Measurements from ENCODE around the gene USP3. TPM values are rescaled to one million over a fixed set of nuclear protein-coding genes. Genes with fewer than 3 reads are reported as not detected.
A peak's percentile ranks its signal among the peaks of the same experiment; 100 is the strongest.
"Not testable (repeated sequence)": the region's sequence is repeated elsewhere in the genome, so short reads cannot be mapped to it uniquely, and the experiment has no call there.

The USP3 gene
- total and polyA plus RNA-seq, 4 donors, result 8.5 to 25.4 (median 14.8) TPM

DNA sequence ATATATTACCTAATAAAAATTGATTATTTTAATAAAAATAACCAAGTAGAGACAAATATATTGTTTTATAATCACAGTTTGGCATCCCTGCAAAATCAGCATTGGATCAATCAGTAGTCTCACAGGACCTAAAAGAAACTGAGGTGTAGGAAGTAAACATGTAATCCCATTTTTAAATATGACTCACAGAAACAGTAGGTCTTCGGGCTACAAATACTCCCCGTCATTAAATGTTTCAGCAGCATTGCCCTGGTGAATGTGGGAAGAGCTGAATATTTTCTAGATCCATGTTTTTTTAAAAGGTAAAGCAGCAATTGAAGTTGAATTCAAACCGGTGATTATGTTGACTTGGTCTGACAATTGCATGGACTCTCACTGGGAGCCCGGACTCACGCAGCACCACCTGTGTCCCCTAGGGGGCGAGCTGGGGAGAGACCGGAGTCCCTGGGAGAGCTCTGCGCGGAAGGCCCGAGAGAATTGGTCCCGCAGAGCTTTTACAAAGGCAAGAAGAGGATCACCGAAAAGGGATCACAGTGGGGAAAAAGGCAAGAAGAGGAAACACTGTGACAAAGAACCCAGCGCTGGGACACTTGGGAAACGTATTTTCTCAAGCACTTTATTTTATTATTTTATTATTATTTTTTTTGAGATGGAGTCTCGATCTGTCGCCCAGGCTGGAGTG, 17.2 kb upstream of the USP3 start:
- H3K4me3 ChIP-seq (ENCODE audit: low read depth in 1 of 3, low read length in 3 of 3), result no peak overlapping the region
- TF ChIP-seq NR2F2 (IDR thresholded peaks at IDR 0.05) (no peak), SP1 (IDR thresholded peaks at IDR 0.05) (peak; percentile 37), GABPA (IDR thresholded peaks at IDR 0.05 in 1 of 2, conservative IDR thresholded peaks at IDR 0.05 in 1 of 2) (no peak), YY1 (IDR thresholded peaks at IDR 0.05) (peak; percentile 33), HNF4G (IDR thresholded peaks at IDR 0.05) (no peak), RXRA (IDR thresholded peaks at IDR 0.05) (peak in 1 of 2 donors; percentile 44), FOXA1 (IDR thresholded peaks at IDR 0.05) (no peak), FOXA2 (IDR thresholded peaks at IDR 0.05) (no peak), TAF1 (conservative IDR thresholded peaks at IDR 0.05) (no peak), HNF4A (conservative IDR thresholded peaks at IDR 0.05) (peak; percentile 21 to 30), JUND (IDR thresholded peaks at IDR 0.05) (no peak), EGR1 (IDR thresholded peaks at IDR 0.05; ENCODE audit: low read depth in 2 of 2) (no peak), RAD21 (IDR thresholded peaks at IDR 0.05) (peak; percentile 93 to 96)
- TF ChIP-seq, protein P1, sequence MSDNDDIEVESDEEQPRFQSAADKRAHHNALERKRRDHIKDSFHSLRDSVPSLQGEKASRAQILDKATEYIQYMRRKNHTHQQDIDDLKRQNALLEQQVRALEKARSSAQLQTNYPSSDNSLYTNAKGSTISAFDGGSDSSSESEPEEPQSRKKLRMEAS (IDR thresholded peaks at IDR 0.05), result no peak
- TF ChIP-seq, protein P2, sequence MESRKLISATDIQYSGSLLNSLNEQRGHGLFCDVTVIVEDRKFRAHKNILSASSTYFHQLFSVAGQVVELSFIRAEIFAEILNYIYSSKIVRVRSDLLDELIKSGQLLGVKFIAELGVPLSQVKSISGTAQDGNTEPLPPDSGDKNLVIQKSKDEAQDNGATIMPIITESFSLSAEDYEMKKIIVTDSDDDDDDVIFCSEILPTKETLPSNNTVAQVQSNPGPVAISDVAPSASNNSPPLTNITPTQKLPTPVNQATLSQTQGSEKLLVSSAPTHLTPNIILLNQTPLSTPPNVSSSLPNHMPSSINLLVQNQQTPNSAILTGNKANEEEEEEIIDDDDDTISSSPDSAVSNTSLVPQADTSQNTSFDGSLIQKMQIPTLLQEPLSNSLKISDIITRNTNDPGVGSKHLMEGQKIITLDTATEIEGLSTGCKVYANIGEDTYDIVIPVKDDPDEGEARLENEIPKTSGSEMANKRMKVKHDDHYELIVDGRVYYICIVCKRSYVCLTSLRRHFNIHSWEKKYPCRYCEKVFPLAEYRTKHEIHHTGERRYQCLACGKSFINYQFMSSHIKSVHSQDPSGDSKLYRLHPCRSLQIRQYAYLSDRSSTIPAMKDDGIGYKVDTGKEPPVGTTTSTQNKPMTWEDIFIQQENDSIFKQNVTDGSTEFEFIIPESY (IDR thresholded peaks at IDR 0.05), result no peak
- TF ChIP-seq, protein P3, sequence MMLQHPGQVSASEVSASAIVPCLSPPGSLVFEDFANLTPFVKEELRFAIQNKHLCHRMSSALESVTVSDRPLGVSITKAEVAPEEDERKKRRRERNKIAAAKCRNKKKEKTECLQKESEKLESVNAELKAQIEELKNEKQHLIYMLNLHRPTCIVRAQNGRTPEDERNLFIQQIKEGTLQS (IDR thresholded peaks at IDR 0.05), result peak; percentile 18
- TF ChIP-seq, protein P4, sequence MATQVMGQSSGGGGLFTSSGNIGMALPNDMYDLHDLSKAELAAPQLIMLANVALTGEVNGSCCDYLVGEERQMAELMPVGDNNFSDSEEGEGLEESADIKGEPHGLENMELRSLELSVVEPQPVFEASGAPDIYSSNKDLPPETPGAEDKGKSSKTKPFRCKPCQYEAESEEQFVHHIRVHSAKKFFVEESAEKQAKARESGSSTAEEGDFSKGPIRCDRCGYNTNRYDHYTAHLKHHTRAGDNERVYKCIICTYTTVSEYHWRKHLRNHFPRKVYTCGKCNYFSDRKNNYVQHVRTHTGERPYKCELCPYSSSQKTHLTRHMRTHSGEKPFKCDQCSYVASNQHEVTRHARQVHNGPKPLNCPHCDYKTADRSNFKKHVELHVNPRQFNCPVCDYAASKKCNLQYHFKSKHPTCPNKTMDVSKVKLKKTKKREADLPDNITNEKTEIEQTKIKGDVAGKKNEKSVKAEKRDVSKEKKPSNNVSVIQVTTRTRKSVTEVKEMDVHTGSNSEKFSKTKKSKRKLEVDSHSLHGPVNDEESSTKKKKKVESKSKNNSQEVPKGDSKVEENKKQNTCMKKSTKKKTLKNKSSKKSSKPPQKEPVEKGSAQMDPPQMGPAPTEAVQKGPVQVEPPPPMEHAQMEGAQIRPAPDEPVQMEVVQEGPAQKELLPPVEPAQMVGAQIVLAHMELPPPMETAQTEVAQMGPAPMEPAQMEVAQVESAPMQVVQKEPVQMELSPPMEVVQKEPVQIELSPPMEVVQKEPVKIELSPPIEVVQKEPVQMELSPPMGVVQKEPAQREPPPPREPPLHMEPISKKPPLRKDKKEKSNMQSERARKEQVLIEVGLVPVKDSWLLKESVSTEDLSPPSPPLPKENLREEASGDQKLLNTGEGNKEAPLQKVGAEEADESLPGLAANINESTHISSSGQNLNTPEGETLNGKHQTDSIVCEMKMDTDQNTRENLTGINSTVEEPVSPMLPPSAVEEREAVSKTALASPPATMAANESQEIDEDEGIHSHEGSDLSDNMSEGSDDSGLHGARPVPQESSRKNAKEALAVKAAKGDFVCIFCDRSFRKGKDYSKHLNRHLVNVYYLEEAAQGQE (IDR thresholded peaks at IDR 0.05), result no peak
- TF ChIP-seq, protein P5, sequence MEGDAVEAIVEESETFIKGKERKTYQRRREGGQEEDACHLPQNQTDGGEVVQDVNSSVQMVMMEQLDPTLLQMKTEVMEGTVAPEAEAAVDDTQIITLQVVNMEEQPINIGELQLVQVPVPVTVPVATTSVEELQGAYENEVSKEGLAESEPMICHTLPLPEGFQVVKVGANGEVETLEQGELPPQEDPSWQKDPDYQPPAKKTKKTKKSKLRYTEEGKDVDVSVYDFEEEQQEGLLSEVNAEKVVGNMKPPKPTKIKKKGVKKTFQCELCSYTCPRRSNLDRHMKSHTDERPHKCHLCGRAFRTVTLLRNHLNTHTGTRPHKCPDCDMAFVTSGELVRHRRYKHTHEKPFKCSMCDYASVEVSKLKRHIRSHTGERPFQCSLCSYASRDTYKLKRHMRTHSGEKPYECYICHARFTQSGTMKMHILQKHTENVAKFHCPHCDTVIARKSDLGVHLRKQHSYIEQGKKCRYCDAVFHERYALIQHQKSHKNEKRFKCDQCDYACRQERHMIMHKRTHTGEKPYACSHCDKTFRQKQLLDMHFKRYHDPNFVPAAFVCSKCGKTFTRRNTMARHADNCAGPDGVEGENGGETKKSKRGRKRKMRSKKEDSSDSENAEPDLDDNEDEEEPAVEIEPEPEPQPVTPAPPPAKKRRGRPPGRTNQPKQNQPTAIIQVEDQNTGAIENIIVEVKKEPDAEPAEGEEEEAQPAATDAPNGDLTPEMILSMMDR (IDR thresholded peaks at IDR 0.05; ENCODE audit: low read depth, low read length, missing input control), result peak; percentile 94
- H3K9me3 ChIP-seq (ENCODE audit: control insufficient read depth in 4 of 4, low read length in 3 of 4), result no peaks in the 10 kb centered on the region
- H3K27ac ChIP-seq (ENCODE audit: low read depth in 1 of 2, low read length in 2 of 2), result no peak overlapping the region
- H3K9ac ChIP-seq (ENCODE audit: low read depth in 1 of 2, low read length in 2 of 2), result peak overlapping the region in 1 of 2 donors; percentile 76
- no peaks in the 10 kb centered on the region for H3K36me3 ChIP-seq (ENCODE audit: control insufficient read depth in 4 of 4, insufficient read depth in 3 of 4, low read depth in 1 of 4, low read length in 3 of 4)
- DNase-seq (ENCODE audit: low spot score), result peak; percentile 90
- H3K27me3 ChIP-seq (ENCODE audit: control insufficient read depth in 4 of 4, insufficient read depth in 4 of 4, low read length in 3 of 4), result no peaks in the 10 kb centered on the region
- peaks cover 4 to 17% (median 6%) of the 10 kb centered on the region in 4 donors for H3K4me1 ChIP-seq (ENCODE audit: control insufficient read depth in 4 of 4, insufficient read depth in 4 of 4, low read length in 3 of 4)
- 21% methylated on average over 16 of the region's 16 CpGs for WGBS

DNA sequence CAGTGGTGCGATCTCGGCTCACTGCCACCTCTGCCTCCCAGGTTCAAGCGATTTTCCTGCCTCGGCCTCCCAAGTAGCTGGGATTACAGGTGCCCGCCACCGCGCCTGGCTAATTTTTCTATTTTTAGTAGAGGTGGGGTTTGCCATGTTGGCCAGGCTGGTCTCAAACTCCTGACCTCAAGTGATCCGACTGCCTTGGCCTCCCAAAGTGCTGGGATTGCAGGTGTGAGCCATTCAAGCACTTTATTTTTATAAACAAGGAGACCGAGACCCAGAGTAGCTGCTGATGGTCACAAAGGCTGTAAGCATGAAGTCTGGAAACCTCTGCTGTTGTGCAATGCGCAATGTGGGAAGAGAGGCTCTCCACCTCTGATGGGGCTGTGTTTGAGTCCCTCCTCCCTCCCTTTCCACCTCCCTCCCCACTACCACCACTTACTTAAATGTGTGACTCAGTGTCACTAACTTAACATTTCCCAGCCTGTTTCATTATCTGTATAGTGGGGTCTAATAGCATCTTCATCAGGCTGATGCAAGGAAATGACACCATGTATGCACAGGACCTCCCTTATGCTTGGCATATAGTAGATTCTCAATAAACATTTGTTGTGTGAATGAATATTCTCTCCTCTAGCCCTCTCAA, 16.5 kb upstream of the USP3 start:
- H3K9ac ChIP-seq (ENCODE audit: low read depth in 1 of 2, low read length in 2 of 2); H3K4me3 ChIP-seq (ENCODE audit: low read depth in 1 of 3, low read length in 3 of 3); H3K36me3 ChIP-seq (ENCODE audit: control insufficient read depth in 4 of 4, insufficient read depth in 3 of 4, low read depth in 1 of 4, low read length in 3 of 4); H3K27me3 ChIP-seq (ENCODE audit: control insufficient read depth in 4 of 4, insufficient read depth in 4 of 4, low read length in 3 of 4); H3K9me3 ChIP-seq (ENCODE audit: control insufficient read depth in 4 of 4, low read length in 3 of 4); H3K27ac ChIP-seq (ENCODE audit: low read depth in 1 of 2, low read length in 2 of 2); DNase-seq (ENCODE audit: low spot score): not testable (repeated sequence)
- H3K4me1 ChIP-seq (ENCODE audit: control insufficient read depth in 4 of 4, insufficient read depth in 4 of 4, low read length in 3 of 4), result peaks cover 4 to 16% (median 5%) of the 10 kb centered on the region in 4 donors
- WGBS, result 84% methylated on average over 10 of the region's 10 CpGs

Measured in liver (tissue), 9 donors.